Measurements from ENCODE around the gene PRRG2. TPM values are rescaled to one million over a fixed set of nuclear protein-coding genes. Genes with fewer than 3 reads are reported as not detected.

Gene PRRG2
- total and polyA plus RNA-seq, 10 of the 15 experiments (the other 5 are each of a cell fraction or from before 2014, with no cell fraction given) = 0.09 to 2.1 (median 0.86) TPM

GRCh38 chr19:49565261-49565660 is 15.9 kb upstream of the PRRG2 start:
- SMC1A ChIA-PET (ENCODE audit: uncharacterized antibody, unreplicated experiment) = no interaction called here
- no peaks in the 10 kb centered on the region for H3K9me3 ChIP-seq (replicated peaks; ENCODE audit: control insufficient read depth, insufficient read depth, low read length)
- no peak overlapping the region for H3K27ac ChIP-seq (ENCODE audit: control insufficient read depth, insufficient read depth)
- no peaks in the 10 kb centered on the region for H4K20me1 ChIP-seq (ENCODE audit: control insufficient read depth, insufficient read depth)
- WGBS (ENCODE audit: insufficient coverage, insufficient replicate concordance, low lambda C conversion rate, missing lambda C conversion rate) = 72% methylated on average over 4 of the region's 4 CpGs
- no peak overlapping the region for H3K4me2 ChIP-seq (ENCODE audit: control insufficient read depth, insufficient read depth)
- BruUV-seq (replicated peaks) = no TSS peak
- POLR2A ChIA-PET = no interaction called here
- intact Hi-C loops (cut with micrococcal nuclease; ENCODE audit: unreplicated experiment) (no loop called here), in situ Hi-C loops (cut with MboI) (no loop called here)
- no peak overlapping the region for H2AFZ ChIP-seq (ENCODE audit: control insufficient read depth, low read depth, low read length)
- RAD21 ChIA-PET (ENCODE audit: unreplicated experiment) = no interaction called here
- H3K4me3 ChIP-seq = no peak overlapping the region
- CTCF ChIA-PET = interaction anchor here (0.8 to 1.2 kb wide), 2 partner anchors 19 to 92 kb away, joined by 3 read pairs; no protein-coding TSS in a partner anchor
- H3K79me2 ChIP-seq (ENCODE audit: control insufficient read depth, insufficient read depth, low read length) = peaks cover 9% of the 10 kb centered on the region
- H3K4me1 ChIP-seq (ENCODE audit: control insufficient read depth, insufficient read depth, low read length) = peaks cover 7% of the 10 kb centered on the region
- no peak overlapping the region for H3K9ac ChIP-seq (ENCODE audit: control insufficient read depth, insufficient read depth, low read length)
- no peak for ATAC-seq
- no peak for TF ChIP-seq CHD4 (IDR thresholded peaks at IDR 0.05)
- no peak for TF ChIP-seq ATF7 (IDR thresholded peaks at IDR 0.05; ENCODE audit: low read depth)
- TF ChIP-seq RBBP5 (conservative IDR thresholded peaks at IDR 0.05) = no peak
- no peak for TF ChIP-seq FOS (IDR thresholded peaks at IDR 0.05; ENCODE audit: borderline replicate concordance, extremely low read depth, insufficient read length)
- TF ChIP-seq EP300 (IDR thresholded peaks at IDR 0.05; ENCODE audit: borderline replicate concordance in 1 of 2, control insufficient read depth in 1 of 2, low read depth in 2 of 2, low read length in 2 of 2) = no peak
- TF ChIP-seq ZNF207 (IDR thresholded peaks at IDR 0.05; ENCODE audit: borderline replicate concordance) = no peak
- TF ChIP-seq FOXM1 (IDR thresholded peaks at IDR 0.05; ENCODE audit: low read depth, low read length) = no peak
- TF ChIP-seq RELA (IDR thresholded peaks at IDR 0.05; ENCODE audit: borderline replicate concordance, partially characterized antibody) = no peak
- no peak for TF ChIP-seq PBX3 (IDR thresholded peaks at IDR 0.05; ENCODE audit: insufficient replicate concordance, low read depth, low read length)
- peaks cover 0 to 2% of the 10 kb centered on the region in 2 experiments; a peak in 1 of 4 replicates for H3K36me3 ChIP-seq (ENCODE audit: control insufficient read depth in 2 of 2, insufficient read depth in 2 of 2, low read length in 1 of 2)
- H3K27me3 ChIP-seq (replicated peaks in 1 of 2; ENCODE audit: control insufficient read depth in 2 of 2, insufficient read depth in 2 of 2, low read length in 1 of 2) = no peaks in the 10 kb centered on the region
- no peak for FAIRE-seq
- no peak for DNase-seq (ENCODE audit: low read depth, low spot score)
